ENCODE results near the gene XDH.

The XDH gene

GRCh38 chr2:31414601-31415241 lies at the start of gene XDH:
Gene XDH (minus strand): TSS chr2:31414742. CDS start chr2:31414666, 76 bp downstream.
- DNase-seq: no peak

- no peak for DNase-seq
Measured at GRCh38 chr2:31457651-31458050, 43.1 kb upstream of the XDH start.

GRCh38 chr2:31446848-31447247 lies 32.3 kb upstream of the XDH start:
- DNase-seq: no peak

GRCh38 chr2:31442376-31442775 lies 27.8 kb upstream of the XDH start:
- no peak for DNase-seq

GRCh38 chr2:31440764-31441163 lies 26.2 kb upstream of the XDH start:
- no peak for DNase-seq

GRCh38 chr2:31434911-31435310 lies 20.4 kb upstream of the XDH start:
- DNase-seq: no peak

- DNase-seq: no peak
Measured at GRCh38 chr2:31433541-31433940, 19.0 kb upstream of the XDH start.

GRCh38 chr2:31430439-31431165 lies 16.1 kb upstream of the XDH start:
- DNase-seq: no peak

- DNase-seq: no peak
Measured at GRCh38 chr2:31429759-31430438, 15.4 kb upstream of the XDH start.

- DNase-seq: no peak
Measured at GRCh38 chr2:31429040-31429439, 14.5 kb upstream of the XDH start.

GRCh38 chr2:31428001-31428418 lies 13.5 kb upstream of the XDH start:
- no peak for DNase-seq

- DNase-seq: no peak
Measured at GRCh38 chr2:31426096-31426495, 11.6 kb upstream of the XDH start.

GRCh38 chr2:31421634-31422033 lies 7.1 kb upstream of the XDH start:
- DNase-seq: no peak

- DNase-seq: no peak
Measured at GRCh38 chr2:31420936-31421335, 6.4 kb upstream of the XDH start.

- DNase-seq: no peak
Measured at GRCh38 chr2:31419386-31419785, 4.8 kb upstream of the XDH start.

GRCh38 chr2:31415421-31415820 lies 879 bp upstream of the XDH start:
- DNase-seq: no peak

- no peak for DNase-seq
Measured at GRCh38 chr2:31413862-31414550, 536 bp downstream of the XDH start.

GRCh38 chr2:31413025-31413424 lies 1.5 kb downstream of the XDH start:
- no peak for DNase-seq

GRCh38 chr2:31411771-31412170 lies 2.8 kb downstream of the XDH start:
- DNase-seq: no peak

- DNase-seq: no peak
Measured at GRCh38 chr2:31406593-31407385, 7.8 kb downstream of the XDH start.

- no peak for DNase-seq
Measured at GRCh38 chr2:31404827-31405226, 9.7 kb downstream of the XDH start.

- DNase-seq: no peak
Measured at GRCh38 chr2:31404302-31404701, 10.2 kb downstream of the XDH start.

GRCh38 chr2:31402388-31402787 lies 12.2 kb downstream of the XDH start:
- DNase-seq: no peak
